Measurements from ENCODE around the gene DNAAF3. TPM values are rescaled to one million over a fixed set of nuclear protein-coding genes. Genes with fewer than 3 reads are reported as not detected.
"Not testable (repeated sequence)": the region's sequence is repeated elsewhere in the genome, so short reads cannot be mapped to it uniquely, and the experiment has no call there.

The DNAAF3 gene
- total RNA-seq, 1 donor from 2014 or later, result 3.4 TPM

DNA sequence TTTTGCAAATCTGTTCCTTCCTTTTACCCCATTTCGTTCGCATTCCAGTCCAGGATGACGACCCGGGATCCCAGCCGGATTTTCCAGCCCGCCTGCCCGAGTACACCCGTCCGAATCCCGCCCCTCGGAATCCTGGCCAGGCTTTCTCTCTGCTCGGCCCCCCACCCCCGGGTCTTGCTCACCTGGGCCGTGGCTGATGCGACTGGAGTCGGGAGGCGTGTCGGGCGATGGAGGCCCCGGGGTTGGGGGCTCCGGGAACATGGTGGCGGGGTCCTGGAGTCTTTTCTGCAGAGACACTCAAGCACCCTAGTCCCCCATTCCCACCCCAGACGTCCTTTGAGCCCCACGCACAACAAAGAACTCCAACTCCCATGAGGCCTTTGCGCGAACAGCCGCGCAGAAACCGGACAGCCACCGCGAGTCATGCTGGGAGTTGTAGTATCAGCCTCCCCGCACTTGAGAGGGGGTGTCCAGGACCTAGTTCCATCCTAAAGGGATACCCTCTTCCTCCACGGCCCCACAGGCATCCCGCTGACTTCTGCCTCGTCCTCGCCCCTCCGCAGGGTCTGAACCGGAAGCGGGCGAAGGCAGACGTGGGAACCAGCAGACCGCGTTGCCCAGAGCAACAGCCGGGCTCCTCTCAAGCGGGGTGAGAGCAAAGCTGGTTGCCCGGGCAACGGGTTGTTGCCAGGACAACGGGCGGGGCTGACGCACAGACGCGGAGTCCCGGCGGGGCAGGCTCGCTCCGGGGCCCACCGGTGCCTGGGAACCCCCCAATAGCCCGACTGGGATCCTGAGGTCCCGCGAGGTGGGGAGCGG lies 12.6 kb upstream of the DNAAF3 start:
- intact Hi-C loops (cut with DNase I), result no loop called here
- no peak for DNase-seq (ENCODE audit: low spot score)

DNA sequence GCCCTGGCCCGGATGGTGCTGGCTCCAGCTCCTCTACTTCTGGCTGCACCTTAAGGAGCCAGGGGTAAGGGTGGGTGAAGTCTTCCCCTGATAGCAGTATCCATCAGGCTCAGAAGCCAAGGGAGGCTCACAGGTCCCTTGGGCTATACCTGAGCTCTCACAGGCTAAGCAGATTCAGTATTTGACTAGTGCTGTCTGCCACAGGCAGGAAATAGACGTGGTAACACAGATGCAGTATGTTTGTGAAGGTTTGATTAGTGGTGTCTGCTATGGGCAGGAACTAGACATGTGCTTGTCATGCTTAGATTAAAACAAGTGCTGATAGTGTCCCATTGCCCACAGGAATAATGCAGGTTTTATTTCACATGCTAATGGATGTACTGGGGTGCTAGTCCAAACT lies 9.7 kb upstream of the DNAAF3 start:
- DNase-seq (ENCODE audit: low spot score), result no peak
- intact Hi-C loops (cut with DNase I), result no loop called here

DNA sequence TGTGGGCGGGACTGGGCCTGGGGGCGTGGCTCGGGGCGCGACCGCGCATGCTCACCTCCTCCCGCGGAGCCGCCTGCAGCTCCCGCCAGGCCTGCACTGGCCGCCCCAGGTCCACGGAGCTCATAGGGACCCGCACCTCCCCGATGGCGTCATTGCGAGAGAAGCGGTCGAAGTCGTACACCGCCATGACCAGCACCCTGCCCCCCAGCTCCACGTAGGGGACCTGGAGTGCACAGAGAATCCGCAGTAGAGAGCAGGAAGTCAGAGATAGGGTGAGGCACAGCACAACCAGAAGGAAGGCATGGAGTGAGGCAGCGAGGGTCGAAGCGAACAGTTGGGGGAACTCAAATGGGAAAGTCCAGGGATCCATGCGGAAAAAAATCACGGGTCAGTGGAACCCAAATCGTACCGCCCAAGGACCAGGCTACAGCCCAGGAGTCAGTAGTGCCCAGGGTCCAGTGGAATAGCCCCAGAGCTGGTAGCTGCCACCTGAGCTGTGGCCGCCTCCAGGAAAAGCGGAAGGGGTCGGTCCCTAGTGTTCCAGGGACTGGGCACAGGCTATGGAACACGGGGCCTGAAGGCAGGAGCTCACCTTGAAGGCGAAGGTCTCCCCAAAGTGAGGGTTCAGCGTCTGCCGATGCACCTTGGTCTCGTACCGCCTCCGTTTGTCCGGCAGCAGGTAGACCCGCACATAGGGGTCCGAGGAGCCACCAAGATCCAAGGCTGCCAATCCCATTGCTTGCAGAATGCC lies 8.9 kb upstream of the DNAAF3 start:
- intact Hi-C loops (cut with DNase I), result no loop called here
- DNase-seq (ENCODE audit: low spot score), result no peak

- no peak for DNase-seq (ENCODE audit: low spot score)
- intact Hi-C loops (cut with DNase I), result no loop called here
These were observed 8.2 kb upstream of the DNAAF3 start for GRCh38 chr19:55174425-55175116.

DNA sequence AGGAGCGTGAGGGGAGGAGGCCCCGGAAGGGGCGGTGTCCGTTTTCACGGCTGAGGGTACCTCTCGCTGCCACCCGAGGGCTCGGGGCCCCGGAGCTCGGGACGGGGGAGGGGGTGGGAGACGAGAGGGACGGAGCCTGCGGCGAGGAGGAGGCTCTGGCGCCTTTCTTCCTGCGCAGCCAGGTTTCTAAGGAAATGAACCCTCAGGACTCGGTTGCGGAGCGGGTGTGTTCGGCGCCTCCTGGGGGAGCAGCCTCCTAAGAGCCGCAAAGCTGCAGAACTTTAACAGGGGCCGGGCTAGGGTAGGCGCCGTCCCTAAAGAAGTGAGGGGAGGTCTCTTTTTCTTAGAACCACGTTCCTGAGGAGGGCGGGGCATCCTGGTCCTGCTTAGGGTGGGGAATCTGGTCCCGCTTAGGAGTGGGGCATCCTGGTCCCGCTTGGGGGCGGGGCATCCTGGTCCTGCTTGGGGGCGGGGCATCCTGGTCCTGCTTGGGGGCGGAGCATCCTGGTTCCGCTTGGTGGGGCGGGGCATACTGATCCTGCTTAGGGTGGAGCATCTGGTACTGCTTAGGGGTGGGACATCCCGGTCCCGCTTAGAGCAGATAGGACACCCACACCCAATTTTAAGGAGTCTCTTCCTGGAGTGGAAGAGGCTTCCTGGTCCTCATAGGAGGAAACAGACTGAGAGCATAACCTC lies 7.4 kb upstream of the DNAAF3 start:
- intact Hi-C loops (cut with DNase I), result no loop called here
- DNase-seq (ENCODE audit: low spot score), result peak; percentile 84

GRCh38 chr19:55173186-55173713 lies 6.8 kb upstream of the DNAAF3 start:
- DNase-seq (ENCODE audit: low spot score), result no peak
- intact Hi-C loops (cut with DNase I), result no loop called here

- intact Hi-C loops (cut with DNase I), result no loop called here
- DNase-seq (ENCODE audit: low spot score), result no peak
These were observed 6.3 kb upstream of the DNAAF3 start for GRCh38 chr19:55172741-55173140.

- DNase-seq (ENCODE audit: low spot score); intact Hi-C loops (cut with DNase I): not testable (repeated sequence)
These were observed 5.9 kb upstream of the DNAAF3 start for GRCh38 chr19:55172318-55172717.

DNA sequence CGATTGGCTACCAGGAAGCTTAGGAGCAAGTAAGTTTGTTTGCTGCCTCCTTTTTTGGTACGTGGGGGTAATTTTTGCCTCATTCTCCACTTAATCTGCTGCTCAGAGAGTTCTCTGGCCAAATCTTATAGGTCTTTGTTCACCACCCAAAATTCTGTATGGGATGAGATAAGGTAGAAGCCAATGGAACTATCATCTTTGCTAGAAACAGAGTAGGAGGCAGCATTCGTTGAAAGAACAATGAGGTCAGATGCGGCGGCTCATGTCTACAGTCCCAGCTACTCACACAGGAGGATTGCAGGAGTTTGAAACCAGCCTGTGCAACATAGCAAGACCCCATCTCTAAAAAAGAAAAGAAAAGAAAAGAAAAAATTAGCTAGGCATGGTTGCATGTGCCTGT lies 5.0 kb upstream of the DNAAF3 start:
- intact Hi-C loops (cut with DNase I), result no loop called here

DNA sequence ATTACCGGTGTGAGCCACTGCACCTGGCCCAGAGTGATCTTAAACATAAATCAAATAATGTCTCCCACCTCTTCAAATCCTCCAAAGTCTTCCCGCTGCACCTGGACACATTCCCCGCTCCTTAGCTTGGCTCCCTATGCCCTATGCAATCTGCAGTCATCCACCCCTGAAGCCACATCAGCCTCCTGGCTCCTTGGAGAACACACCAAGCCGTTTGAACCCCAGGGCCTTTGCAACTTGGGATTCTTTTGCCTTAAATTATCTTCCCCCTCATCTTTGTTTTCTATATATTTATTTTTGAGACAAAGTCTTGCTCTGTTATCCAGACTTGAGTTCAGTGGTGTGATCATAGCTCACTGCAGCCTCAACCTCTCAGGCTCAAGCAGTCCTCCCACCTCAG lies 2.7 kb upstream of the DNAAF3 start:
- intact Hi-C loops (cut with DNase I), result no loop called here
- no peak for DNase-seq (ENCODE audit: low spot score)

More for the DNA sequence above, 5.0 kb upstream of the DNAAF3 start:
- DNase-seq (ENCODE audit: low spot score), result no peak

DNA sequence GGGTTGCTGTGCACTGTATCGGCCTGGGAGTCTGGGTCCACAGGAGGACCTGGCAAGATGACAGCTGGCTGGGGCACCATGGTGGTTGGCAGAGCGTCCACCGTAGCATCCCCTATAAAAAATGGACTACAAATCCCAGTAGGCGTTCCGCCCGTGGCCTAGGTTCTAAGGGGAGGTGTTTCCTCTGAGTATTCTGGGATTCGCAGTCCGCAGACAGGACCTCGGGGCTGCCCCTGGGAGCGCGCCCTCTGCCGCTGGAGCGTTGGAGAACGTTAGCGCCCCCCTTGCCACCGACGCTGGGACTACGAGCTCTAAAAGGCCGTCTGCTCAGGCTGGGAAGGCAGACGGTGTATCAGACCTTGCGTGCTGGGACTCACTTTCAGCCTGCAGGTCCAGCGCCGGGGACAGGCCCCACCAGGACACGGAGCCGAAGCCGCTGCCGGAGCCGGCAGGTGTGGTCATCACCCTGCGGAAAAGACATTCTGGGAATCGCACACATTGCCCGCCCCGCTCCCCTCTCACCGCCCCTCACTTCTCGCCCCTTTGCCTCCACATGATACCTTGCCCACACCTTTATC lies 372 bp downstream of the DNAAF3 start:
- no peak for DNase-seq (ENCODE audit: low spot score)
- intact Hi-C loops (cut with DNase I), result no loop called here

GRCh38 chr19:55161571-55162322 lies 4.7 kb downstream of the DNAAF3 start:
- DNase-seq (ENCODE audit: low spot score), result no peak
- intact Hi-C loops (cut with DNase I), result no loop called here

DNA sequence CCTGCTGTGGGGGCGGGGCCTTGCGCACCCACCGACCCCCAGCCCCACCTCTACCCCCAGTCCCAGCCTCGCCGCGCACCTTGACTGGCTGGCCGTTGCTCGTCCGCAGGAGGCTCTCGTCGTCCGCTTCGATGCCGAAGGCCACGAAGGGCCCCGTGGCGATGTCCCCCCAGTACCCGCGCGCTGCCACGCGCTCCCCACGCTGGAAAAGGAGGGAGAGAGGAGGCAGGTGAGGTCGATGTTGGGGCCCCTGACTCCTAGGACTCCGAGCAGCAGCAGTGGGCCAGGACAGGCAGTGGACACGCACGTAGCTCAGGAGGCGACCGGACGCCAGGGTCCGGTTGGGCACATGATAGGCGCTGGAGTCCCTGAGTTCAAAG lies 5.4 kb downstream of the DNAAF3 start:
- DNase-seq (ENCODE audit: low spot score), result no peak
- intact Hi-C loops (cut with DNase I), result no loop called here

GRCh38 chr19:55160128-55160985 lies 6.1 kb downstream of the DNAAF3 start:
- DNase-seq (ENCODE audit: low spot score), result peak; percentile 93
- intact Hi-C loops (cut with DNase I), result no loop called here

DNA sequence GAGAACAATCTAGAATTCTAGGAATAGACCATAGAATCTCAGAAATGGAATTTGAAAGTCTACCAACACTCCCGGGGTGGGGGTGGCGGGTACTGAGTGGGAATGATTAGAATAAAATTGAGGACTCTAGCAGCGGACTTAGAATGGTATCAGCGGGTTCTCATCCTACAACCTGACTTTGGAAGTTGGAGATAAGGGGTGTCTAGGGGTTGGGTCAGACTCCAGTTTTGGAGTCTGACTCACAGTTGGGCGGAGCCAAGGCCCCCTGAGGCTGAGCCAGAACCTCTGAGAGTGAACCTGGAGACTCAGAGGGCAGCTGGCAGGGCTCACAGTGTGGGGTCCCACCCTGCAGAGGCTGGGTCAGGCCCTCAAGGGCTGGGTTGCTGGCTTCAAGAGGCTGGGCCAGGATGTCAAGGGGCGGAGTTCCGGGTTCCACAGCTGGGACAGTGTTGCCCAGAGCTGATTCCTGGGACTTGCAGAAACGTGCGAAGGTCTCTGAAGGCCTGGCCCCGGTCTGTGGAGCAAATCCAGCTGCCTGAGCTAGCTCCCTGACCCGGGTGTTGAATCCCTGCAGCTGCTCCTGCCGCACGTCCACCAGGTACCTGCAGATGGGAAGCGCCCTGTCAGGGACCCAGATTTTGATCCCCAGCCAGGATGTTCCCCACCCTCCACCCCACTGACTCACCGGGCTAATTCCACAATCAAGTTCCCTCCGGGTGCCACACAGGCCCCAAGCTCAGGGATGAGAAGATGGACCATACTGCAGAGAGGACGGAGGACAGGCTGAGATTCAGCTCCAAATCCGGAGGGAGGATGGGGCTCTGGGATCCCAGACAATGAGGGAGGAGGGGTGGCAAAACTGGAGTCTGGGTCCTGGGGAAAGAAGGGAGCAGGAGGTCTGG lies 7.3 kb downstream of the DNAAF3 start:
- intact Hi-C loops (cut with DNase I), result loop anchor here (2.0 kb wide), 1 partner anchor 42 kb away; the partner anchor contains the start of gene PPP1R12C
- DNase-seq (ENCODE audit: low spot score), result peak; percentile 91

DNA sequence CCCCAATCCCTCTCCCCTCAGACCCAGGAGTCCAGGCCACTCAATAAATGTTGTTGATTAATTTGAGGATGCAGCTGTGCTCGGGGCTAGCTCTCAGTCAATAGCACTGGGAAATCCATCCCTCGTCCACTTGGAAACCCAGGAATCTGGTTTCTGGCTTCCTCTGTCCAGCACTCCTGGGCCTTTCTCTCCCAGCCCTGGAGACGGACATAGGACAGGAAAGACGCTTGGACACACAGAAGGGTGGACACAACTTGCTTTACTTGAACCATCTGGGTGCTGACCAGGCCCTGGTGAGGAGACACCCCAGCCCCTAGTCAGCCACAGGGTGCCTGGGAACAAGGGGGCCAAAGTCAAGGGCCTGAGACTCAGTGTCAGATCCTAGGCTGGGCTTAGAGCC lies 8.0 kb downstream of the DNAAF3 start:
- intact Hi-C loops (cut with DNase I), result loop anchor here (2.0 kb wide), 1 partner anchor 42 kb away; the partner anchor contains the start of gene PPP1R12C

More for the DNA sequence above, 8.0 kb downstream of the DNAAF3 start:
- no peak for DNase-seq (ENCODE audit: low spot score)

Data from cardiac septum (tissue), 1 donor.